GM19324 (cell line): ENCODE measurements around the gene ZNF778.
A peak's percentile ranks its signal among the peaks of the same experiment; 100 is the strongest.

Experiments used
- ATAC-seq: cut with Tn5 transposase; IDR thresholded peaks from one replicate; pipeline ENCODE4 v1.9.1; 2021; ENCODE audit warnings: mild to moderate bottlenecking, moderate library complexity; ENCODE audit not compliant: unreplicated experiment, low FRiP score

Gene ZNF778

GRCh38 chr16:89217388-89218191 is at the start of gene ZNF778:
TSS of gene ZNF778 (plus strand) at chr16:89217703. CDS start at chr16:89221128, 3,425 bp downstream.
- ATAC-seq: peak; percentile 90

GRCh38 chr16:89168381-89169189 is 48.9 kb upstream of the ZNF778 start:
- ATAC-seq: no peak

GRCh38 chr16:89169778-89170177 is 47.7 kb upstream of the ZNF778 start:
- no peak for ATAC-seq

GRCh38 chr16:89170346-89171215 is 46.9 kb upstream of the ZNF778 start:
- no peak for ATAC-seq

- peak; percentile 78 for ATAC-seq
These were observed 46.0 kb upstream of the ZNF778 start, which contains the start of gene CDH15 for GRCh38 chr16:89171216-89172170. TSS of gene CDH15 (plus strand) at chr16:89171748. CDS start at chr16:89171832, 84 bp downstream.

- no peak for ATAC-seq
These were observed 45.4 kb upstream of the ZNF778 start for GRCh38 chr16:89172171-89172527.

GRCh38 chr16:89172528-89173173 is 44.9 kb upstream of the ZNF778 start:
- ATAC-seq: no peak

GRCh38 chr16:89173174-89173921 is 44.2 kb upstream of the ZNF778 start:
- ATAC-seq: no peak

- ATAC-seq: no peak
These were observed 43.3 kb upstream of the ZNF778 start for GRCh38 chr16:89174055-89174827.

- ATAC-seq: no peak
These were observed 42.6 kb upstream of the ZNF778 start for GRCh38 chr16:89174877-89175276.

- no peak for ATAC-seq
These were observed 42.0 kb upstream of the ZNF778 start for GRCh38 chr16:89175280-89176146.

- no peak for ATAC-seq
These were observed 41.3 kb upstream of the ZNF778 start for GRCh38 chr16:89176147-89176690.

- no peak for ATAC-seq
These were observed 40.8 kb upstream of the ZNF778 start for GRCh38 chr16:89176717-89177116.

- no peak for ATAC-seq
These were observed 40.0 kb upstream of the ZNF778 start for GRCh38 chr16:89177501-89177900.

GRCh38 chr16:89178453-89179147 is 38.9 kb upstream of the ZNF778 start:
- no peak for ATAC-seq

- no peak for ATAC-seq
These were observed 38.4 kb upstream of the ZNF778 start for GRCh38 chr16:89179148-89179484.
